ENCODE results near the gene GDAP1L1.

DNA sequence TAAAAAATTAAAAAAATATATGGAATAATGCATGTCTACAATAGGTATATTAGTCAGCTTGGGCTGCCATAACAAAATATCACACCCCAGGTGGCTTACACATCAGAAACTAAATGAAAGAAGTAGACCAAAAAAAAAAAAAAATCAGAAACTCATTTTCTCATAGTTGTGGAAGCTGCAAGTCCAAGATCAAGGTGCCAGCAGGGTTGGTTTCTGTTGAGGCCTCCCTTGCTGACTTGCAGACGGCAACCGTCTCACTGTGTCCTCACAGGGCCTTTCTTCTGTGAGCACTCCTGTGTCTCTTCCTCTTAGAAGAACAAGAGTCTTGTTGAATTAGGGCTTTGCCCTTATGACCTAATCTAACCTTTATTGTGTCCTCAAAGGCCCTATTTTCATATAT lies 11.4 kb upstream of the GDAP1L1 start:
- TF ChIP-seq EZH2 (IDR thresholded peaks at IDR 0.05; ENCODE audit: low read depth) (no peak), CTCF (conservative IDR thresholded peaks at IDR 0.05) (no peak)
